B cell (primary cell): ENCODE measurements around the gene GARRE1.

ENCODE experiments used
- CTCF ChIP-seq: fragments of 200-600 bp; IDR thresholded peaks from one replicate; pipeline ENCODE4 v1.8.0; 2022; ENCODE audit warnings: antibody characterized with exemption, mild to moderate bottlenecking
- EZH2 ChIP-seq: IDR thresholded peaks from 2 replicates; pipeline ENCODE4 v1.6.1; 2012; ENCODE audit warnings: borderline replicate concordance, low read depth, mild to moderate bottlenecking, moderate library complexity, low read length; ENCODE audit not compliant: insufficient read depth, poor library complexity, severe bottlenecking

DNA sequence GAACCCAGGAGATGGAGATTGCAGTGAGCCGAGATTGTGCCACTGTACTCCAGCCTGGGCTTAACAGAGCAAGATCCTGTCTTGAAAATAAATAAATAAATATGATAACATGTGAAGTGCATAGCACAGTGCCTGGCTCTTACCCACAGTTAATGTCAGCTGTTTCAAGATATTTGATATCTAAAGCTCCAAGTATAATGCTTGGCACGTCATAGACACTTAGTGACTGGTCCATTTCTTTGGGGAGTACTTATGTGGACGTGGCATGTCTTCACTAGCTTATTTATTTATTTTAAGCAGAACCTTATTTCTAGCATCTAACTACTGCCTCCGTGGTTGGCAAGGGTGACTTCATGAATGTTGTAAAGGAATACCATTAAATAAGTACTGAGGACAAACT, 18.8 kb downstream of the GARRE1 start:
- no peak for TF ChIP-seq CTCF
- no peak for TF ChIP-seq EZH2
